ENCODE measurements around the gene CCDC57. TPM values are rescaled to one million over a fixed set of nuclear protein-coding genes. Genes with fewer than 3 reads are reported as not detected.

Gene CCDC57
- total RNA-seq, 1 donor from 2014 or later = 79.0 TPM

DNA sequence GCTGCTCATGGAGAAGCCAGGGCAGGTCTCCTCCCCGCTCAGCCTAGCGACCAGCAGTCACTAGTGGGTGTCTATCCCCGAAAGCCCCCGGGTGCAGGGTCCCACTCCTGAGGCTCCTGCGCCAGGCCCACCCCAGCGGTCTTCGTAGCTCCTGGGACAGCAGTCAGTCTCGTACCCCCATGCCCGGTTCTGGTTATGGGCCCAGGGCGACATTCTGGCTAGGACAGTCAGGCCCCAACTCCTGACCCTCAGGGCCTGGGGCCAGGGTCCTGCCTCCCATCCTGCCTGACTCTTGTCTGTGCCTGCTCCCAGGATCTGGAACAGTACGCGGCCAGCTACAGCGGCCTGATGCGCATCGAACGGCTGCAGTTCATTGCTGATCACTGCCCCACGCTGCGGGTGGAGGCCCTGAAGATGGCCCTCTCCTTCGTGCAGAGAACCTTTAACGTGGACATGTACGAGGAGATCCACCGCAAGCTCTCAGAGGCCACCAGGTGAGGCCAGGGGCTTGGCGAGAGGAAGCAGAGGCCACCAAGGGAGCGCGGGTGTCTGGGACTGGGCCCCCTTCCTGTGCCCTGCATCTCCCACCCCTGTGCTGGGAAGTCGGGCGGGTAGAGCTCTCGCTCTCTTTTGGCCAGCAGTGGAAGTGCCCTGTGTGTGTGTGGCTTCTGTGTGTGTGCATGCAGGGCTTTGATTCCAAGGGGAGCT, 158.9 kb downstream of the CCDC57 start:
- Mint-ChIP-seq H3K27me3 (no peaks in the 10 kb centered on the region), H3K36me3 (ENCODE audit: insufficient read depth) (no peaks in the 10 kb centered on the region), H3K4me3 (ENCODE audit: low read depth) (peak overlapping the region; percentile 85), H3K9me3 (ENCODE audit: low read depth) (no peaks in the 10 kb centered on the region), H3K4me1 (ENCODE audit: low read depth) (peaks cover 9% of the 10 kb centered on the region), H3K27ac (no peak overlapping the region)
- DNase-seq (ENCODE audit: low spot score, unreplicated experiment) = no peak
- TF ChIP-seq, protein P1, sequence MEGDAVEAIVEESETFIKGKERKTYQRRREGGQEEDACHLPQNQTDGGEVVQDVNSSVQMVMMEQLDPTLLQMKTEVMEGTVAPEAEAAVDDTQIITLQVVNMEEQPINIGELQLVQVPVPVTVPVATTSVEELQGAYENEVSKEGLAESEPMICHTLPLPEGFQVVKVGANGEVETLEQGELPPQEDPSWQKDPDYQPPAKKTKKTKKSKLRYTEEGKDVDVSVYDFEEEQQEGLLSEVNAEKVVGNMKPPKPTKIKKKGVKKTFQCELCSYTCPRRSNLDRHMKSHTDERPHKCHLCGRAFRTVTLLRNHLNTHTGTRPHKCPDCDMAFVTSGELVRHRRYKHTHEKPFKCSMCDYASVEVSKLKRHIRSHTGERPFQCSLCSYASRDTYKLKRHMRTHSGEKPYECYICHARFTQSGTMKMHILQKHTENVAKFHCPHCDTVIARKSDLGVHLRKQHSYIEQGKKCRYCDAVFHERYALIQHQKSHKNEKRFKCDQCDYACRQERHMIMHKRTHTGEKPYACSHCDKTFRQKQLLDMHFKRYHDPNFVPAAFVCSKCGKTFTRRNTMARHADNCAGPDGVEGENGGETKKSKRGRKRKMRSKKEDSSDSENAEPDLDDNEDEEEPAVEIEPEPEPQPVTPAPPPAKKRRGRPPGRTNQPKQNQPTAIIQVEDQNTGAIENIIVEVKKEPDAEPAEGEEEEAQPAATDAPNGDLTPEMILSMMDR (IDR thresholded peaks at IDR 0.05; ENCODE audit: unreplicated experiment) = no peak

- Mint-ChIP-seq H3K27ac (no peak overlapping the region), H3K36me3 (ENCODE audit: insufficient read depth) (no peaks in the 10 kb centered on the region)
These were observed 159.5 kb downstream of the CCDC57 start for GRCh38 chr17:82053130-82053529.

GRCh38 chr17:82052638-82053059, 160.0 kb downstream of the CCDC57 start:
- H3K27ac Mint-ChIP-seq = peak overlapping the region; percentile 62
- H3K36me3 Mint-ChIP-seq (ENCODE audit: insufficient read depth) = peaks cover 1% of the 10 kb centered on the region
- no peaks in the 10 kb centered on the region for H3K27me3 Mint-ChIP-seq
- TF ChIP-seq, protein P1 (IDR thresholded peaks at IDR 0.05; ENCODE audit: unreplicated experiment) = no peak
- H3K4me3 Mint-ChIP-seq (ENCODE audit: low read depth) = peak overlapping the region; percentile 85
- no peak for DNase-seq (ENCODE audit: low spot score, unreplicated experiment)
- peaks cover 9% of the 10 kb centered on the region for H3K4me1 Mint-ChIP-seq (ENCODE audit: low read depth)
- no peaks in the 10 kb centered on the region for H3K9me3 Mint-ChIP-seq (ENCODE audit: low read depth)

More at GRCh38 chr17:82053130-82053529, 159.5 kb downstream of the CCDC57 start:
- Mint-ChIP-seq H3K27me3 (no peaks in the 10 kb centered on the region), H3K4me1 (ENCODE audit: low read depth) (peaks cover 9% of the 10 kb centered on the region), H3K9me3 (ENCODE audit: low read depth) (no peaks in the 10 kb centered on the region), H3K4me3 (ENCODE audit: low read depth) (peak overlapping the region; percentile 85)
- TF ChIP-seq, protein P1 (IDR thresholded peaks at IDR 0.05; ENCODE audit: unreplicated experiment) = no peak
- DNase-seq (ENCODE audit: low spot score, unreplicated experiment) = no peak

DNA sequence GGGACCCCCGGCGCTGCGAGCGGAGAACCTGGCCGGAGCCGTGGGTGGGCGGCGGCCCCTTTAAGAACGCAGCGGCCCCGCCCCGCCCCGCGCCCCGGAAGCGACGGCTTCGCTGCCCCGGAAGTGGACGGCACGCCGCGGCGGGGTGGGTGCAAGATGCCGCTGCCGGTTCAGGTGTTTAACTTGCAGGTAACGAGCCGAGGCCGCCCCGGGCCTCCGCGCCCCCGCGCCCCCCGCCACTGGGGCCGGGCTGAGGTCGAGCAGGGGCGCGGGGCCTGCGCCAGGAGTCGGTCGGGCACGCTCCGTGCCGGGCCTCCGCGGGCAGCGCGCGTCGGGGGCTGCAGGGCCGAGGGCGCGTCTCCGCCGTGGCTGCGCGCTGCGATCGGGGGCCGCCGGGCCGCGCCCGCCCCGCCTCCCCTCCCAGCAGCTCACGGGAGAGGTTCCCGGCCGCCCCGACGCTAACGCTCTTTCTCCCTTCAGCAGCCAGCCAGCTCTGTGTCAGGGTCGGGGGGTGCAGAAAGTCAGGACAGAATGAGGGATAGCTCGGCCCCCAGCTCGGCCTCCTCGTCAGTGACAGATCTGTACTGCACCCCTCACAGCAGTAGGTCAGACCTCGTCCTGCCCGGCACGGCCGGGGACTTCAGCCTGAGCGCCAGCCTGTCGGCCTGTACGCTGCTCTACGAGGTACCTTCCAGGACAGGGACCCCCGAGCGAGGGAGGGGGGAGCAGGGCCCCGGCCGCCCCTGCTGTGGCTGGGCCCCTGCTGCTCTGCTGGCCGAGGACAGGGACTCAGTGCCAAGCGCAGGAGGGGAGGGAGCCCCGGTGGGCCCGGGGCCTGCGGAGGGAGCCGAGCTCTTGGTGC, 160.6 kb downstream of the CCDC57 start, which contains the start of the genes GPS1 and RFNG:
GPS1 (plus strand) TSS at position 123 of the 862 bp plus-strand sequence; CDS start at position 157, 34 bp downstream.
RFNG (minus strand) TSS at position 36 of the 862 bp plus-strand sequence. CDS start 45 bp downstream, outside the sequence.
- Mint-ChIP-seq H3K9me3 (ENCODE audit: low read depth) (no peaks in the 10 kb centered on the region), H3K36me3 (ENCODE audit: insufficient read depth) (peaks cover 7% of the 10 kb centered on the region), H3K4me3 (ENCODE audit: low read depth) (peak within 1 kb of the TSS; percentile 88), H3K27ac (peak within 1 kb of the TSS; percentile 91), H3K4me1 (ENCODE audit: low read depth) (peaks cover 9% of the 10 kb centered on the region), H3K27me3 (no peaks in the 10 kb centered on the region)
- DNase-seq (ENCODE audit: low spot score, unreplicated experiment) = peak; percentile 67
- TF ChIP-seq, protein P1 (IDR thresholded peaks at IDR 0.05; ENCODE audit: unreplicated experiment) = no peak

Small RNAs within 50 kb of the gene (microRNA-seq; reads per million reads assigned to microRNA genes)
- not detected for gene MIR6787 (ENCODE audit: borderline number of aligned reads, unreplicated experiment)

Other genes starting within 250 kb of the CCDC57 start
- 55.5 and 55.7 TPM in 2 replicates for gene ASPSCR1, start 235.2 kb downstream of the CCDC57 start, total RNA-seq
- gene CENPX, start 190.0 kb downstream of the CCDC57 start, total RNA-seq = 64.1 and 66.2 TPM in 2 replicates
- 39.4 and 43.7 TPM in 2 replicates for gene LRRC45, start 189.5 kb downstream of the CCDC57 start, total RNA-seq
- 25.2 and 26.2 TPM in 2 replicates for gene RAC3, start 181.2 kb downstream of the CCDC57 start, total RNA-seq
- gene DCXR, start 175.1 kb downstream of the CCDC57 start, total RNA-seq = 72.2 and 77.6 TPM in 2 replicates
- gene RFNG, start 161.0 kb downstream of the CCDC57 start, total RNA-seq = 60.1 and 65.5 TPM in 2 replicates
- gene GPS1, start 160.9 kb downstream of the CCDC57 start, total RNA-seq = 134 and 137 TPM in 2 replicates
- 85.2 and 93.8 TPM in 2 replicates for gene DUS1L, start 147.0 kb downstream of the CCDC57 start, total RNA-seq
- 303 and 308 TPM in 2 replicates for gene FASN, start 114.6 kb downstream of the CCDC57 start, total RNA-seq
- gene SLC16A3, start 16.2 kb upstream of the CCDC57 start, total RNA-seq = 5.4 and 5.9 TPM in 2 replicates
- gene CSNK1D, start 60.9 kb upstream of the CCDC57 start, total RNA-seq = 224 and 227 TPM in 2 replicates
- 0.31 and 0.46 TPM in 2 replicates for gene CD7, start 104.8 kb upstream of the CCDC57 start, total RNA-seq
- not detected in 2 replicates for gene SECTM1, start 120.9 kb upstream of the CCDC57 start, total RNA-seq
- gene TEX19, start 146.4 kb upstream of the CCDC57 start, total RNA-seq = 0.24 TPM in 1 of 2 replicates, not detected in the other
- gene UTS2R, start 158.9 kb upstream of the CCDC57 start, total RNA-seq = 0.22 TPM in 2 replicates
- gene HEXD, start 205.5 kb upstream of the CCDC57 start, total RNA-seq = 76.7 and 86.4 TPM in 2 replicates
- gene OGFOD3, start 205.7 kb upstream of the CCDC57 start, total RNA-seq = 31.3 and 31.4 TPM in 2 replicates
- 109 and 117 TPM in 2 replicates for gene CYBC1, start 237.9 kb upstream of the CCDC57 start, total RNA-seq
- gene NARF, start 245.9 kb upstream of the CCDC57 start, total RNA-seq = 86.9 and 94.0 TPM in 2 replicates

Data from progenitor cell of endocrine pancreas (in vitro differentiated cells).